ENCODE measurements around the gene AGMO. TPM values are rescaled to one million over a fixed set of nuclear protein-coding genes. Genes with fewer than 3 reads are reported as not detected.

AGMO gene
- total RNA-seq, 1 experiment from 2014 or later, result 13.2 TPM

DNA sequence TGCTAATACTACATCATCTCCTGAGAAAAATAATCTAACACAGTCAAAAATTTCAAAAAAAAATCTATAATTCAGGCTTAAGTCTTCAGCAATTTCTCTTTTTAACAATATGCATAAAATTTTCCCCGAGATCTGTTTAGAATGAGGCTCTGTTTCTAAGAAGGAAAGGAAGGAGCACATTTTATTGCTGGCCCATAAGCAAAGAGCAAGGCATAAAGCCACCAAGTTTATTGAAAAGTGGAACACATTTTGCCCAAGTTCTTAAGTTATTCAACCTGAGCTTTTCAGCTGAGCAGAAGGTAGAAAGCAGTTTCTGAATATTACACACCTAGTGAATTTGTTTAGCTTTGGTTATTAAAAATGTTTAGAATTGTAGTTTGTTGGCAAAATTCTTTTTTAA, 73.9 kb downstream of the AGMO start:
- H3K36me3 Mint-ChIP-seq (ENCODE audit: insufficient read depth, unreplicated experiment), result no peaks in the 10 kb centered on the region
- CTCF ChIA-PET, result no interaction called here
- H3K27me3 Mint-ChIP-seq (ENCODE audit: unreplicated experiment), result no peaks in the 10 kb centered on the region
- H3K4me1 Mint-ChIP-seq (ENCODE audit: low read depth, unreplicated experiment), result no peaks in the 10 kb centered on the region
- intact Hi-C loops (cut with micrococcal nuclease; ENCODE audit: unreplicated experiment), result no loop called here
- H3K4me3 Mint-ChIP-seq (ENCODE audit: low read depth, unreplicated experiment), result no peak overlapping the region
- BruUV-seq (replicated peaks), result no TSS peak
- TF ChIP-seq, protein P1, sequence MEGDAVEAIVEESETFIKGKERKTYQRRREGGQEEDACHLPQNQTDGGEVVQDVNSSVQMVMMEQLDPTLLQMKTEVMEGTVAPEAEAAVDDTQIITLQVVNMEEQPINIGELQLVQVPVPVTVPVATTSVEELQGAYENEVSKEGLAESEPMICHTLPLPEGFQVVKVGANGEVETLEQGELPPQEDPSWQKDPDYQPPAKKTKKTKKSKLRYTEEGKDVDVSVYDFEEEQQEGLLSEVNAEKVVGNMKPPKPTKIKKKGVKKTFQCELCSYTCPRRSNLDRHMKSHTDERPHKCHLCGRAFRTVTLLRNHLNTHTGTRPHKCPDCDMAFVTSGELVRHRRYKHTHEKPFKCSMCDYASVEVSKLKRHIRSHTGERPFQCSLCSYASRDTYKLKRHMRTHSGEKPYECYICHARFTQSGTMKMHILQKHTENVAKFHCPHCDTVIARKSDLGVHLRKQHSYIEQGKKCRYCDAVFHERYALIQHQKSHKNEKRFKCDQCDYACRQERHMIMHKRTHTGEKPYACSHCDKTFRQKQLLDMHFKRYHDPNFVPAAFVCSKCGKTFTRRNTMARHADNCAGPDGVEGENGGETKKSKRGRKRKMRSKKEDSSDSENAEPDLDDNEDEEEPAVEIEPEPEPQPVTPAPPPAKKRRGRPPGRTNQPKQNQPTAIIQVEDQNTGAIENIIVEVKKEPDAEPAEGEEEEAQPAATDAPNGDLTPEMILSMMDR (IDR thresholded peaks at IDR 0.05; ENCODE audit: unreplicated experiment), result no peak
- H3K9me3 Mint-ChIP-seq (ENCODE audit: low read depth, unreplicated experiment), result no peaks in the 10 kb centered on the region
- DNase-seq, result no peak
- no peak overlapping the region for H3K27ac Mint-ChIP-seq (ENCODE audit: unreplicated experiment)

DNA sequence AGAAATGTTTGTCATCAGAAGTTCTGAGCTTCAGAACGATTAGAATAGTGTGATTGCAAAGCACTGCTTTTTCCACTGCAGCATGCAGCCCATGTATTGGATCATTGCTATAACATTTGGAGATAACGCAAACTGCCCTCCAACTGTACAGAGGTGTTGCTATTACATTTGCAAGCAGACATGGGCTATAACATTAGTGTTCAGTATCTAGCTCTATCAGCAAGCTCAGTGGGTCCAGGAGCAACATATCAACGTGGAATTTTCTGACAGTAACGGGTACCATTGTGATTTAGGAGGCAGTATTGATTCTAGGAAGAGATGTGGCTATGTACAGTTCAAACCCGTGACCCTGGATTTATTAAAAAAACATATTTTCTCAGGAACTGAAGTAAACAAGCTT, 75.8 kb downstream of the AGMO start:
- Mint-ChIP-seq H3K27me3 (ENCODE audit: unreplicated experiment) (no peaks in the 10 kb centered on the region), H3K36me3 (ENCODE audit: insufficient read depth, unreplicated experiment) (no peaks in the 10 kb centered on the region), H3K9me3 (ENCODE audit: low read depth, unreplicated experiment) (no peaks in the 10 kb centered on the region), H3K4me3 (ENCODE audit: low read depth, unreplicated experiment) (no peak overlapping the region), H3K27ac (ENCODE audit: unreplicated experiment) (no peak overlapping the region), H3K4me1 (ENCODE audit: low read depth, unreplicated experiment) (no peaks in the 10 kb centered on the region)
- no TSS peak for BruUV-seq (replicated peaks)
- intact Hi-C loops (cut with micrococcal nuclease; ENCODE audit: unreplicated experiment), result no loop called here
- no peak for DNase-seq
- CTCF ChIA-PET, result interaction anchor here (0.6 kb wide), 1 partner anchor 561 kb away, joined by 3 read pairs; no protein-coding TSS in a partner anchor
- TF ChIP-seq, protein P1 (IDR thresholded peaks at IDR 0.05; ENCODE audit: unreplicated experiment), result no peak

DNA sequence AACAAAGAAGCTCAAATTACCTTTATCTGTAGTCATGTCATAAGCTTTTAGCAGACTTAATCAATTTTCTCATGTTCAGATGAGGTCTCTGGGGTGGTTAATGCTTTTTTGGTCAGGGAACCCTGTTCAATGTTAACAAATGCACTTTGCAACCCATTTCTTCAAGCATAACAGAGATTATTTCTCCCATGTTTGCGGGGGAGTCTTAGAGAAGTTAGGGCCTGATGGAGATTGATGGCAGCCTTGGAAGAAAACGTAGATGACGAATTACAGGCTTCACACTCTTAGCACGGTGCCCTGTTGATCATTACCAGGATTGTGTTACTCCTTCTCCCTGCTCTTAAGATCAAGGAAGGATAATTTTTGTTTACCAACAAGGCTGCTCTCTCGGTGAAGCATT, 76.4 kb downstream of the AGMO start:
- BruUV-seq (replicated peaks), result no TSS peak
- TF ChIP-seq, protein P1 (IDR thresholded peaks at IDR 0.05; ENCODE audit: unreplicated experiment), result no peak
- no peak overlapping the region for H3K27ac Mint-ChIP-seq (ENCODE audit: unreplicated experiment)
- H3K36me3 Mint-ChIP-seq (ENCODE audit: insufficient read depth, unreplicated experiment), result no peaks in the 10 kb centered on the region
- no peak for DNase-seq
- no peaks in the 10 kb centered on the region for H3K9me3 Mint-ChIP-seq (ENCODE audit: low read depth, unreplicated experiment)
- H3K27me3 Mint-ChIP-seq (ENCODE audit: unreplicated experiment), result no peaks in the 10 kb centered on the region
- intact Hi-C loops (cut with micrococcal nuclease; ENCODE audit: unreplicated experiment), result no loop called here
- no peak overlapping the region for H3K4me3 Mint-ChIP-seq (ENCODE audit: low read depth, unreplicated experiment)
- CTCF ChIA-PET, result interaction anchor here (0.6 kb wide), 2 partner anchors 89 to 562 kb away, joined by 3 to 4 read pairs; no protein-coding TSS in a partner anchor
- no peaks in the 10 kb centered on the region for H3K4me1 Mint-ChIP-seq (ENCODE audit: low read depth, unreplicated experiment)

DNA sequence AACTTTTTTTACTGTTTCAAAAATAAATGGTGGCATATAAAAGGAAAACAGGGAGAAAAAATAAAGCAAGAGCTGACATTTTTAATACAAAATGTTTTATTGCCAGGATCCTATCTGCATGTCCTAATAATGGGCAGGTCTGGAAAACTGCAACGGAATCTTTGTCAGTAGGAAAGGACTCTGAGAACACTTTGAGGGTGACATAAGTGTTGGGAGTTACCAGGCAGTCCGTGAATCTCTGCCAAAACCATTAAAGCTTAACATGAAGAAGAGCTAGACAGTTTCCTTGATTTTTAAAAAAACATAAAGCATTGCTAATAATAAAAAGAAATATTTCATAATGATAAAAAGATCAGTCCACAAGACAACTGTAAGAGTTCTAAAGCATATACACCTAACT, 80.7 kb downstream of the AGMO start:
- CTCF ChIA-PET, result interaction anchor here (0.6 kb wide), 1 partner anchor 697 kb away, joined by 4 read pairs; no protein-coding TSS in a partner anchor
- Mint-ChIP-seq H3K4me3 (ENCODE audit: low read depth, unreplicated experiment) (no peak overlapping the region), H3K27ac (ENCODE audit: unreplicated experiment) (no peak overlapping the region), H3K4me1 (ENCODE audit: low read depth, unreplicated experiment) (no peaks in the 10 kb centered on the region), H3K27me3 (ENCODE audit: unreplicated experiment) (no peaks in the 10 kb centered on the region), H3K36me3 (ENCODE audit: insufficient read depth, unreplicated experiment) (no peaks in the 10 kb centered on the region), H3K9me3 (ENCODE audit: low read depth, unreplicated experiment) (no peaks in the 10 kb centered on the region)
- no peak for DNase-seq
- TF ChIP-seq, protein P1 (IDR thresholded peaks at IDR 0.05; ENCODE audit: unreplicated experiment), result no peak
- no TSS peak for BruUV-seq (replicated peaks)
- intact Hi-C loops (cut with micrococcal nuclease; ENCODE audit: unreplicated experiment), result no loop called here

Data from Calu3 (cell line).